SK-N-MC (cell line): ENCODE measurements around the gene ZNF662.

Source experiments
- EZH2 ChIP-seq: fragments of 200-600 bp; sonication (generic); IDR thresholded peaks from one replicate; pipeline ENCODE4 v1.6.1; 2017; ENCODE audit warnings: antibody characterized with exemption
- FOXP2 ChIP-seq: optimal IDR thresholded peaks from 2 replicates; pipeline ENCODE3; 2011; ENCODE audit warnings: mild to moderate bottlenecking, moderate library complexity; ENCODE audit not compliant: insufficient read depth; ENCODE audit errors: extremely low read length, control extremely low read depth
- POLR2AphosphoS5 ChIP-seq: IDR thresholded peaks from 2 replicates; pipeline ENCODE4 v1.6.1; 2012; ENCODE audit warnings: mild to moderate bottlenecking, low read depth, low read length, borderline replicate concordance

DNA sequence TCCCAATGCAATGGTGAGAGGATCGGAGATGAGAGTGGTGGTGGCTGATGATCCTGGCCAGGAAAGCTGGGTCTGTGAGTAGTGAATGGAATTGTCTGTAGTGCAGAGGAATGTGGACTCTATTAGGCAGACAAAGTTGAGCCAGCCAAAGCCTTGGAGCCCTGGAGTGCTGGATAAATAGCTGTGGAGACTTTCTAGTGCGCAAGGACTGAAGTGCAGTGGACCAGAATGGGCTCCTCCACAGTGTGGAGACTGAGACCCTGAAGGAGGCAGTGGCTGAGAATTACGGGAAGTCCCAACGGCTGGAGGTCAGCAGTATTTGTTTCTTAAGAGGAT, 874 bp downstream of the ZNF662 start:
- TF ChIP-seq EZH2: no peak
- TF ChIP-seq POLR2AphosphoS5: no peak
- TF ChIP-seq FOXP2: no peak
